SHP77 (cell line): Measurements from ENCODE around the gene SPRYD3.

Experiments
- DNase-seq, 2 experiments: peaks; one replicate each; lab custom pipeline; 2025; lab: John Stamatoyannopoulos, UW

The SPRYD3 gene

GRCh38 chr12:53025250-53025649 is 53.9 kb downstream of the SPRYD3 start:
- DNase-seq: no peak

GRCh38 chr12:53014709-53015108 is 64.5 kb downstream of the SPRYD3 start:
- no peak for DNase-seq
